Loucy (cell line): ENCODE measurements around the gene ALG1L2.
"Not testable (repeated sequence)": the region's sequence is repeated elsewhere in the genome, so short reads cannot be mapped to it uniquely, and the experiment has no call there.

Experiments
- H2AFZ ChIP-seq: fragments of 200-600 bp; sonication (generic); 2 replicates; pipeline ENCODE4 v1.6.0; 2016; ENCODE audit warnings: antibody characterized with exemption, mild to moderate bottlenecking, low read length, moderate library complexity
- H3F3A ChIP-seq: fragments of 200-600 bp; 2 replicates; pipeline ENCODE4 v1.6.0; 2016; ENCODE audit warnings: antibody characterized with exemption, low read depth, mild to moderate bottlenecking
- H3K27me3 ChIP-seq: fragments of 200-600 bp; sonication (generic); 2 replicates; pipeline ENCODE4 v1.6.1; 2014; ENCODE audit warnings: low read length, mild to moderate bottlenecking; ENCODE audit not compliant: insufficient read depth, poor library complexity, severe bottlenecking
- H3K36me3 ChIP-seq: fragments of 200-600 bp; sonication (generic); 2 replicates; pipeline ENCODE4 v1.6.1; 2016; ENCODE audit warnings: low read length; ENCODE audit not compliant: insufficient read depth
- H3K4me1 ChIP-seq: fragments of 200-600 bp; sonication (generic); 2 replicates; pipeline ENCODE4 v1.5.1; 2014; ENCODE audit warnings: low read length, mild to moderate bottlenecking; ENCODE audit not compliant: insufficient read depth, poor library complexity, severe bottlenecking
- H3K4me2 ChIP-seq: fragments of 200-600 bp; sonication (generic); 2 replicates; pipeline ENCODE4 v1.6.0; 2014; ENCODE audit warnings: antibody characterized with exemption, low read length, low read depth, mild to moderate bottlenecking; ENCODE audit not compliant: poor library complexity, severe bottlenecking
- H3K4me3 ChIP-seq: fragments of 200-600 bp; sonication (generic); 2 replicates; pipeline ENCODE4 v1.5.1; 2014; ENCODE audit warnings: low read length, mild to moderate bottlenecking, mixed read lengths; ENCODE audit not compliant: poor library complexity, severe bottlenecking
- H3K79me2 ChIP-seq: fragments of 200-600 bp; sonication (generic); 2 replicates; pipeline ENCODE4 v1.6.1; 2014; ENCODE audit warnings: low read length; ENCODE audit not compliant: insufficient read depth
- H3K9ac ChIP-seq: fragments of 200-600 bp; sonication (generic); 2 replicates; pipeline ENCODE4 v1.6.0; 2014; ENCODE audit warnings: mild to moderate bottlenecking, low read depth, low read length, moderate library complexity; ENCODE audit not compliant: poor library complexity, severe bottlenecking
- H3K9me2 ChIP-seq: fragments of 200-600 bp; sonication (generic); replicated peaks from 2 replicates; pipeline ENCODE4 v1.6.1; 2016; ENCODE audit warnings: low read depth, low read length, mixed read lengths
- H3K9me3 ChIP-seq: fragments of 200-600 bp; sonication (generic); 2 replicates; pipeline ENCODE4 v1.6.1; 2014; ENCODE audit warnings: mild to moderate bottlenecking, antibody characterized with exemption, low read length, low read depth; ENCODE audit not compliant: insufficient read depth
- H4K20me1 ChIP-seq: fragments of 200-600 bp; sonication (generic); 2 replicates; pipeline ENCODE4 v1.6.0; 2014; ENCODE audit warnings: antibody characterized with exemption, low read length, mild to moderate bottlenecking; ENCODE audit not compliant: insufficient read depth, poor library complexity, severe bottlenecking
- TF ChIP-seq, protein P1 (sequence below): fragments of 200-600 bp; sonication (generic); conservative IDR thresholded peaks from 2 replicates; pipeline ENCODE4 v1.5.1; 2014; ENCODE audit warnings: mild to moderate bottlenecking, antibody characterized with exemption, low read length

Gene ALG1L2

DNA sequence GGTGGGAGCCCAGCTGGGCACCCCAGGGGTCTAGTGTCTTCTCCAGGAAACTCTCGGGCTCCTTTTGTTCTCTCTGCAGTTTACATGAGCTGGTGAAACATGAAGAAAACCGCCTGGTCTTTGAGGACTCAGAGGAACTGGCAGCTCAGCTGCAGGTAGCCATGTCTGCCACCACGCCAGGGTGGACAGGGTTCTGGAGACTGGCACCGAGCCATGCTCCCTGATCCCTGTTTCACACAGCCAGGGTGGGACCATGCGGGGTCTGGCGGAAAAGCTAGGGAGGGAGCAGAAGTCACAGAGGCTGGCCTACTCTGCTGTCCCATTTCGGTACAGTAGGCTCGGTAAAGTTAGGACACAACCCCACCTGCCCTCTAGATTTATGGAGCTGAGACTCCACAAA, 15.5 kb downstream of the ALG1L2 start:
- not testable (repeated sequence) for H2AFZ ChIP-seq, H3K9me2 ChIP-seq, H3K9me3 ChIP-seq, H4K20me1 ChIP-seq, H3K4me3 ChIP-seq, H3K36me3 ChIP-seq, H3F3A ChIP-seq, H3K27me3 ChIP-seq, H3K79me2 ChIP-seq
- Histone ChIP-seq H3K4me1 (peaks cover 16% of the 10 kb centered on the region), H3K4me2 (peak overlapping the region; percentile 79), H3K9ac (peak overlapping the region; percentile 70)

- H4K20me1 ChIP-seq, H3K4me2 ChIP-seq, H3K9me3 ChIP-seq, H3K36me3 ChIP-seq, H3K79me2 ChIP-seq, H3K27me3 ChIP-seq, H3K4me3 ChIP-seq, H3K9me2 ChIP-seq, H2AFZ ChIP-seq, H3K9ac ChIP-seq, H3F3A ChIP-seq: not testable (repeated sequence)
- TF ChIP-seq, protein P1, sequence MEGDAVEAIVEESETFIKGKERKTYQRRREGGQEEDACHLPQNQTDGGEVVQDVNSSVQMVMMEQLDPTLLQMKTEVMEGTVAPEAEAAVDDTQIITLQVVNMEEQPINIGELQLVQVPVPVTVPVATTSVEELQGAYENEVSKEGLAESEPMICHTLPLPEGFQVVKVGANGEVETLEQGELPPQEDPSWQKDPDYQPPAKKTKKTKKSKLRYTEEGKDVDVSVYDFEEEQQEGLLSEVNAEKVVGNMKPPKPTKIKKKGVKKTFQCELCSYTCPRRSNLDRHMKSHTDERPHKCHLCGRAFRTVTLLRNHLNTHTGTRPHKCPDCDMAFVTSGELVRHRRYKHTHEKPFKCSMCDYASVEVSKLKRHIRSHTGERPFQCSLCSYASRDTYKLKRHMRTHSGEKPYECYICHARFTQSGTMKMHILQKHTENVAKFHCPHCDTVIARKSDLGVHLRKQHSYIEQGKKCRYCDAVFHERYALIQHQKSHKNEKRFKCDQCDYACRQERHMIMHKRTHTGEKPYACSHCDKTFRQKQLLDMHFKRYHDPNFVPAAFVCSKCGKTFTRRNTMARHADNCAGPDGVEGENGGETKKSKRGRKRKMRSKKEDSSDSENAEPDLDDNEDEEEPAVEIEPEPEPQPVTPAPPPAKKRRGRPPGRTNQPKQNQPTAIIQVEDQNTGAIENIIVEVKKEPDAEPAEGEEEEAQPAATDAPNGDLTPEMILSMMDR = peak; percentile 55
- peaks cover 16% of the 10 kb centered on the region for H3K4me1 ChIP-seq
Observed at GRCh38 chr3:130097690-130098638, 16.3 kb downstream of the ALG1L2 start.

DNA sequence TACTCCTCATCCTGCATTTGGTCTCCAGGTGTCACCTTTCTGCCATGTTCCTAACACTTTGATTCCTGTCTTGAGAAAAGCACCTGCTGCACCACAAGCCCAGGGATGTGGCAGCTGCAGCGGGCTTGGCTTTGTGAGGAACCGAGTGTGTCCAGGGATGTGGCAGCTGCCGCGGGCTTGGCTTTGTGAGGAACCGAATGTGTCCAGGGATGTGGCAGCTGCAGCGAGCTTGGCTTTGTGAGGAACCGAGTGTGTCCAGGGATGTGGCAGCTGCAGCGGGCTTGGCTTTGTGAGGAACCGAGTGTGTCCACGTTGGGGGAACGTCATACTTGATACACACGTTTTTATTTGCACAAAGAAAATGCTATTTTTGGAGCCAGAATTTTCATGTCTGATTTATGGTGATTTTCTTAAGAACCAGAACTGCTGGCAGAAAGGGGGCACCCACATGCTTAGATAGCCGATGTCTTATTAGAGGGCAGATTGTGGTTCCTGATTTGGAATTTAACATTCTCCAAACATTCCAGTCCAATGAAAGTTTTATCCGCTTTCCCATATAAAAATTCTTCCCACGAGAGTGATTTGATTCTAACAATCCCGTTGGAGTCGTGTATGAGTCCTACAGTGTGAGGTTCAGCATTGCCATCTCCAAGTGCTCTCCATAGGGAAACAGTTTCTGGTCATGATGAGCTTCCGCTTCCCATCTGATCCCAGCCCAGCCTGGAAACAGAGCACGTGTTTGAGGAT, 17.2 kb downstream of the ALG1L2 start:
- H3K79me2 ChIP-seq, H3K4me3 ChIP-seq, H3K9me2 ChIP-seq, H3K4me2 ChIP-seq, H3K9me3 ChIP-seq, H3K27me3 ChIP-seq, H3K36me3 ChIP-seq, H3F3A ChIP-seq, H3K9ac ChIP-seq, H4K20me1 ChIP-seq, H2AFZ ChIP-seq, H3K4me1 ChIP-seq: not testable (repeated sequence)

GRCh38 chr3:130102545-130102944, 20.9 kb downstream of the ALG1L2 start:
- not testable (repeated sequence) for H3K9me3 ChIP-seq, H3K4me3 ChIP-seq, H3K79me2 ChIP-seq, H3K4me1 ChIP-seq, H3K4me2 ChIP-seq, H3K9ac ChIP-seq, H3K9me2 ChIP-seq, H2AFZ ChIP-seq, H3F3A ChIP-seq, H4K20me1 ChIP-seq, H3K36me3 ChIP-seq, H3K27me3 ChIP-seq

DNA sequence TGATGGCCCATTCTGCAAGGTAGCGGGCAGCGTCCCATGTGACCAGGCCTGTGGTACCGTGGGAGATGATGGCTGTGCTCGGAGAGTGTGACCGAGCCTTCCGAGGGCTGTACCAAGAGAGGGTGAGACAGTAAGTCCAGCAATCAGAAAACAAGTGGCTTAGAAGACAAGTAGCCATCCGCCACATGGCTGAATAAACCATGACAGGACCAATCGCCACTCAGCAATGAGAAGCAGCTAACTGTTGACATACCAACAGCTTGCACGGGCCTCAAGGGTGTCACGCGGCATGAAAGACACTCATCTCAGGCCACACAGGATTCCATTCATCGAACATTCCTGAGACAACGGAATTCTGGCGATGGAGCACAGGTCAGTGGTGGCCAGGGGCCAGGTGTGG, 22.6 kb downstream of the ALG1L2 start:
- H3F3A ChIP-seq, H3K79me2 ChIP-seq, H3K9ac ChIP-seq, H3K4me1 ChIP-seq, H3K36me3 ChIP-seq, H3K9me2 ChIP-seq, H3K4me2 ChIP-seq, H3K27me3 ChIP-seq, H3K4me3 ChIP-seq, H3K9me3 ChIP-seq, H4K20me1 ChIP-seq, H2AFZ ChIP-seq: not testable (repeated sequence)

- not testable (repeated sequence) for H3K27me3 ChIP-seq, H3K9ac ChIP-seq
Observed at GRCh38 chr3:130107333-130107995, 25.8 kb downstream of the ALG1L2 start.

More at GRCh38 chr3:130107333-130107995, 25.8 kb downstream of the ALG1L2 start:
- H2AFZ ChIP-seq, H3K4me1 ChIP-seq, H3K9me2 ChIP-seq, H3K36me3 ChIP-seq, H3K4me2 ChIP-seq, H3F3A ChIP-seq, H3K4me3 ChIP-seq, H4K20me1 ChIP-seq, H3K79me2 ChIP-seq, H3K9me3 ChIP-seq: not testable (repeated sequence)
